Activated CD8-positive, alpha-beta T cell treated with anti-CD3 and anti-CD28 coated beads for 36 hours (primary cell): Measurements from ENCODE around the gene TLE3. TPM values are rescaled to one million over a fixed set of nuclear protein-coding genes. Genes with fewer than 3 reads are reported as not detected.

Experiments
- ATAC-seq: fragments of 200-7000 bp; cut with Tn5 transposase; one replicate; pipeline ENCODE4 v1.10.0; 2021; ENCODE audit warnings: mild to moderate bottlenecking, moderate library complexity
- CTCF ChIA-PET: fragments of 350-600 bp; sonication (Branson Sonifier 250); formaldehyde crosslinking; loops from one replicate; lab custom pipeline; 2021; ENCODE audit warnings: antibody characterized with exemption; lab: Charles Lee
- POLR2A ChIA-PET: fragments of 350-600 bp; sonication (Branson Sonifier 250); formaldehyde crosslinking; loops from one replicate; lab custom pipeline; 2021; ENCODE audit warnings: antibody characterized with exemption; lab: Charles Lee
- DNase-seq: peaks from one replicate; pipeline ENCODE4 v3.0.0-alpha.2; 2020
- H3K27ac Mint-ChIP-seq: one replicate; pipeline ENCODE4 v1.8.0; 2021; ENCODE audit warnings: mild to moderate bottlenecking, mixed read lengths
- H3K27me3 Mint-ChIP-seq: one replicate; pipeline ENCODE4 v1.8.0; 2021; ENCODE audit warnings: mixed read lengths
- H3K36me3 Mint-ChIP-seq: one replicate; pipeline ENCODE4 v1.8.0; 2021; ENCODE audit warnings: low read depth, mixed read lengths
- H3K4me1 Mint-ChIP-seq: one replicate; pipeline ENCODE4 v1.8.0; 2021; ENCODE audit warnings: low read depth, mixed read lengths
- H3K4me3 Mint-ChIP-seq: one replicate; pipeline ENCODE4 v1.8.0; 2021; ENCODE audit warnings: mild to moderate bottlenecking, moderate library complexity, mixed read lengths
- H3K9me3 Mint-ChIP-seq: one replicate; pipeline ENCODE4 v1.8.0; 2021; ENCODE audit warnings: mixed read lengths
- intact Hi-C: fragments of 100-400 bp; cut with micrococcal nuclease; formaldehyde crosslinking; loops from one replicate; pipeline ENCODE4 v1.10.0; 2022
- total RNA-seq, 2 experiments: library from RNA; stranded (reverse); gene quantifications; one replicate each; pipeline ENCODE4 v1.2.3, GENCODE V29; 2021
- TF ChIP-seq, protein P1 (sequence below): fragments of 200-600 bp; IDR thresholded peaks from one replicate; pipeline ENCODE4 v1.8.0; 2022; ENCODE audit warnings: antibody characterized with exemption, mild to moderate bottlenecking

Gene TLE3
- total RNA-seq, 2 experiments from 2014 or later = 48.4 to 64.2 TPM

DNA sequence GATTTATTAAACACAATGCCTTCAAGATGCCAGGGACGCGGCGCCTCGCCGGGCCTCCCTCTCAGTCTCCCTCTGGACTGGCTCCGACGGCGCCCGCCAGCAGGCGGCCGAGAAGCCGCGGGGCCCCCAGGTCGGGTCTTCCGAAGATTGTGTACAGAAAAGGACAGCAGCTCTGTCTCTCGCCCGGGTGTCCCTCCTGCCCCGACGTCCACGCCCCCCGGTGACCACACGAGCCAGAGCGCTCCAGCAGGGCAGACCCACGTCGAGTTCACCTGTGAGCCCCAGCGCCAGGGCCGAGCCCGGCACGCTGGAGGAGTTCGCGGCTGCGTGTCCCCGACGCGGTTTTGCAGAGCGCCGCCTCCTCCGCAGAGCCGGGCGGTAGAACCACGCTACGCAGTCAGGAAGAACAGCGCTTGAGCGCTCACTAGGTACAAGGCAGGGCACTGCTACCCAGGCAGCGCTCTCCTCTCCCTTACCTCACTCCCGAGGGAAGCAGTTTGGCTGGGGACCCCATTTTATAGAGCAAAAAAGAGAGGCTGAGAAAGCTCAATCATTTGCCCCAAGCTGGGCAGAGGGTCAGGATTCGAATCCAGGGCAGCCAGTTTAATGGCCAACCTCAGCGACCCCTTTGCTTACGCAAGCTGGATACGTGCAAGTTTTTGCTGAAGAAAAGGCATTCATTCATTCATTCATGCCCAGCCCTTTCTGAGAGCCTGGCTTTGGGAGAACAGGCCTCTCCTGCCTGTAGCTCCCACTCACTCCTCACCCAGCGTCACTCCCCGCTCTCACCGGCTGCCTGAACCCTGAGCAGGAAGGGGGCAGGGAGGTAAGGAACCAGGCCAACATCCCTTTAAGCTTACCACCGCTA is 3.0 kb upstream of the TLE3 start:
- ChIA-PET CTCF (interaction anchor here (0.6 to 3.8 kb wide), 11 partner anchors 8 to 622 kb away, joined by 3 to 14 read pairs (median 3); no protein-coding TSS in a partner anchor), POLR2A (interaction anchor here (0.8 to 5.8 kb wide), 8 partner anchors 9 to 647 kb away, joined by 3 to 37 read pairs (median 4); partner anchors contain the start of gene RPLP1)
- DNase-seq (peak; percentile 68), ATAC-seq (peak; percentile 17)
- intact Hi-C loops = loop anchor here (5.0 kb wide), 1 partner anchor 387 kb away; no protein-coding TSS in a partner anchor
- peaks cover 8% of the 10 kb centered on the region for H3K27me3 Mint-ChIP-seq
- H3K9me3 Mint-ChIP-seq = no peaks in the 10 kb centered on the region
- H3K27ac Mint-ChIP-seq = peak overlapping the region; percentile 38
- peak overlapping the region; percentile 92 for H3K4me3 Mint-ChIP-seq
- TF ChIP-seq, protein P1, sequence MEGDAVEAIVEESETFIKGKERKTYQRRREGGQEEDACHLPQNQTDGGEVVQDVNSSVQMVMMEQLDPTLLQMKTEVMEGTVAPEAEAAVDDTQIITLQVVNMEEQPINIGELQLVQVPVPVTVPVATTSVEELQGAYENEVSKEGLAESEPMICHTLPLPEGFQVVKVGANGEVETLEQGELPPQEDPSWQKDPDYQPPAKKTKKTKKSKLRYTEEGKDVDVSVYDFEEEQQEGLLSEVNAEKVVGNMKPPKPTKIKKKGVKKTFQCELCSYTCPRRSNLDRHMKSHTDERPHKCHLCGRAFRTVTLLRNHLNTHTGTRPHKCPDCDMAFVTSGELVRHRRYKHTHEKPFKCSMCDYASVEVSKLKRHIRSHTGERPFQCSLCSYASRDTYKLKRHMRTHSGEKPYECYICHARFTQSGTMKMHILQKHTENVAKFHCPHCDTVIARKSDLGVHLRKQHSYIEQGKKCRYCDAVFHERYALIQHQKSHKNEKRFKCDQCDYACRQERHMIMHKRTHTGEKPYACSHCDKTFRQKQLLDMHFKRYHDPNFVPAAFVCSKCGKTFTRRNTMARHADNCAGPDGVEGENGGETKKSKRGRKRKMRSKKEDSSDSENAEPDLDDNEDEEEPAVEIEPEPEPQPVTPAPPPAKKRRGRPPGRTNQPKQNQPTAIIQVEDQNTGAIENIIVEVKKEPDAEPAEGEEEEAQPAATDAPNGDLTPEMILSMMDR = peak; percentile 50
- H3K36me3 Mint-ChIP-seq = peaks cover 2% of the 10 kb centered on the region
- H3K4me1 Mint-ChIP-seq = peaks cover 16% of the 10 kb centered on the region

DNA sequence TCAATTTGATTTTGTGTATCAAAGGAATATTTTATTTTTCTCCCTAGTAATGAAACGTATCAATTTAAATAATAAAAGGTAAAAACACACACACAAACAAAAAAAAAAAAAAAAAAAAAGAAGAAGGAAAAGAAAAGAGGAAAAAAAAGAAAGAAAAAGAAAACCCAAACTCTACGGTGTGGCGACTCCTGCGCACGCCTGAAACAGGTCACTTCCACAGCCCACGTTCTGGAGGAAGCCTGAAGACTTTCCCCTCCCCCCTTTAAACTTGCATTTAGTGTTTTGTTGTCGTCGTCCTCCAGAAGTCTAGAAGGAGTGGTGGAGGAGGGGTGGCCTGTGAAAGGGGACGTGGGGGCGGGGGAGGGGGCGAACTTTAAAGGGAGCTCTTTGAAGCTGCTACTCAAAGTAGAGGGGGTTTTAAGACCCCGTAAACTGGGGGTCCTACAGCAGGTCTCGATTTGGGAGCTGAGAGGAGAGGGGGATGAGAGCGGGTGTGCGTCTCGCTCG is 2.3 kb upstream of the TLE3 start:
- POLR2A ChIA-PET = interaction anchor here (0.6 to 5.8 kb wide), 12 partner anchors 9 to 814 kb away, joined by 3 to 37 read pairs (median 4); partner anchors contain the start of gene RPLP1

DNA sequence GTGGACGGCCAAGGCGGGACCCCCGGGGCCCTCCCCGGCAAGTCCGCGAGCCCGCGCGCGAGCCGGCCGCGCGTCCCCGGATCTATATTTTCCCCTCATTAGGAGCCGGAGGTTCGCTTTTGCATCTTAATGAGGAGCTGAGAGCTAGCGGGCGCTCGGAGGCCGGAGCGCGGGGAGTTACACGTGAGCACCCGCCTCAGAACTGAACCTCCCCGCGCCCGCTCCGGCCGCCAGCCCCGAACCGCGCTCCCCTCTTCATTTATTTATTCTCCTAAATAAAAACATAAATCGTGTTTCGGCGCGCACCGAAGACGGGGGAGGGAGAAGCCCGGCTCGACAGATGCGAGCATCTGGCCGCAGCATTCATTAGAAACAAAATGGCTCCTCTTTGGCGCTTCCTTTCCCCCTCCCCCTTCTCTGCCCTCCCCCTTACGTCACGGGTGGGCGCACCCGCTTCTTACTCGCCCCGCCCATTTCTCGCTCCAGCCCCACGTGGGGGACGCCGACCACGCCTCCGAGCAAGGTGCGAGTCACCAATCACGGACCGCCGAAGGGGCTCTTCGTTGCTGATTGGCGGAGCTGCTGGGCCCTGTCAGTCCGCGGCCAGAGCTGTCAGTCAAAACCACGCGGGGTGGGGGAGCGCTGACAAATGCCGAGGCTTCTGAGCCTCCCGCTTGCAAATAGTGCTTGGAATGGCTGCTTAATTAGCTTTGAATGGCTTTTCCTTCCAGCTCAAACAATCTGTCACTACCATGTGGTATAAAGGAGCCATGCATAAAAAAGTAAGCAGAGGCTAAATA is 1.6 kb upstream of the TLE3 start:
- Mint-ChIP-seq H3K27ac (peak overlapping the region; percentile 99), H3K4me1 (peaks cover 24% of the 10 kb centered on the region), H3K36me3 (peaks cover 13% of the 10 kb centered on the region), H3K4me3 (peak overlapping the region; percentile 92), H3K9me3 (no peaks in the 10 kb centered on the region), H3K27me3 (peaks cover 8% of the 10 kb centered on the region)
- DNase-seq (peak; percentile 100), ATAC-seq (peak; percentile 50)
- TF ChIP-seq, protein P1 = no peak
- CTCF ChIA-PET = interaction anchor here (2.1 to 3.8 kb wide), 5 partner anchors 10 to 388 kb away, joined by 5 to 14 read pairs (median 10); no protein-coding TSS in a partner anchor
- POLR2A ChIA-PET = interaction anchor here (0.6 to 5.8 kb wide), 13 partner anchors 8 to 813 kb away, joined by 3 to 37 read pairs (median 4); partner anchors contain the start of gene RPLP1
- intact Hi-C loops = loop anchor here (5.0 to 10.0 kb wide), 4 partner anchors 342 to 632 kb away; no protein-coding TSS in a partner anchor

More for the DNA sequence above, 2.3 kb upstream of the TLE3 start:
- peaks cover 7% of the 10 kb centered on the region for H3K36me3 Mint-ChIP-seq
- ATAC-seq (no peak), DNase-seq (peak; percentile 46)
- CTCF ChIA-PET = interaction anchor here (0.6 to 3.8 kb wide), 9 partner anchors 8 to 622 kb away, joined by 3 to 14 read pairs (median 5); no protein-coding TSS in a partner anchor
- H3K4me3 Mint-ChIP-seq = peak overlapping the region; percentile 92
- no peaks in the 10 kb centered on the region for H3K9me3 Mint-ChIP-seq
- TF ChIP-seq, protein P1 = no peak
- H3K27ac Mint-ChIP-seq = no peak overlapping the region
- H3K4me1 Mint-ChIP-seq = peaks cover 17% of the 10 kb centered on the region
- H3K27me3 Mint-ChIP-seq = peaks cover 8% of the 10 kb centered on the region
- intact Hi-C loops = loop anchor here (5.0 to 10.0 kb wide), 5 partner anchors 343 to 633 kb away; no protein-coding TSS in a partner anchor

DNA sequence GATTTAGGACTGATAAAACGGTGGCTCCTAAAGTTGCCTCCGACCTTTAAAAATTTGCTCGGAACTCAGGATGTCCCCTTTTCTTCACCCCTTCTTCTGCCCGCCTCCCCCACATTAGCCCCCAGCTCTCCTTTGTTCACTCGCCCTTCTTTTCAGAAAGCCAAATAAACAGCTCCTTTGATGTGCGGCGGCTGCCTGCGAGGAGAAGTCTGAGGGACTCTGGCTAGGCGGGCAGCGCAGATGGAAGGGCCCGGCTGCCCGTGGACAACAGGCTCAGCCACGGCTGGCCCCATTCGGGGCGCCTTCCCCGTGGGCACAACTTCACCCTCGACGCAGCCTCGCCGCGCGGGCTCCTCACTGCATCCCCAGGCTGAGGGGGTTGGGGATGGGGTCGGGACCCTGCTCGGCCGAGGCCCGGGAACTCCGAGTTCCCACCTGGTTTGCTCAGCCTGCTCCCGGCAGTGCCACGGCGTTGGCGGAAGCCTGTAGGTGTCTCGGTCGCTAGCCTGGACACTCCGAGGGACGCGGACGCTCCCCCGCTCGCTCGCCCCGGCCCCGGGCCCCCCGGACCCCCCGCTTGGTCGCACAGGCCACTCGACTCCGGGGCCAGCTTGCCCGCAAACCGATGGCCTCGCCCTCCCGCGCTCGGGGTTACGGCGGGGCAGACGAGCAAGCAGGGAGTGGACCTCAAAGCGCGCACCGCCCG is 897 bp upstream of the TLE3 start:
- CTCF ChIA-PET = interaction anchor here (0.9 to 2.5 kb wide), 7 partner anchors 370 to 636 kb away, joined by 3 to 10 read pairs (median 3); no protein-coding TSS in a partner anchor

More for the DNA sequence above, 897 bp upstream of the TLE3 start:
- Mint-ChIP-seq H3K4me3 (peak overlapping the region; percentile 92), H3K27me3 (peaks cover 8% of the 10 kb centered on the region), H3K36me3 (peaks cover 17% of the 10 kb centered on the region), H3K4me1 (peaks cover 28% of the 10 kb centered on the region), H3K9me3 (no peaks in the 10 kb centered on the region), H3K27ac (peak overlapping the region; percentile 100)
- intact Hi-C loops = loop anchor here (5.0 to 10.0 kb wide), 4 partner anchors 341 to 631 kb away; no protein-coding TSS in a partner anchor
- DNase-seq (peak; percentile 43), ATAC-seq (no peak)
- POLR2A ChIA-PET = interaction anchor here (0.5 to 5.8 kb wide), 17 partner anchors 10 to 645 kb away, joined by 3 to 37 read pairs (median 4); partner anchors contain the start of gene RPLP1
- TF ChIP-seq, protein P1 = no peak
